WTC11 (cell line): ENCODE data around the gene CFAP299. TPM values are rescaled to one million over a fixed set of nuclear protein-coding genes. Genes with fewer than 3 reads are reported as not detected.

Source experiments
- ATAC-seq: fragments of 200-7000 bp; cut with Tn5 transposase; 2 replicates; pipeline ENCODE4 v1.10.0; 2021; ENCODE audit warnings: mild to moderate bottlenecking, moderate library complexity
- CTCF ChIA-PET: fragments of 300-600 bp; sonication (Branson Sonifier 250); formaldehyde crosslinking; loops from one replicate; lab custom pipeline; 2021; ENCODE audit warnings: antibody characterized with exemption; lab: Charles Lee
- POLR2A ChIA-PET: fragments of 350-600 bp; sonication (Branson Sonifier 250); formaldehyde crosslinking; loops from one replicate; lab custom pipeline; 2021; ENCODE audit warnings: antibody characterized with exemption; lab: Charles Lee
- DNase-seq: peaks from one replicate; pipeline ENCODE4 v3.0.0; 2021; ENCODE audit warnings: low spot score
- H3K27ac Mint-ChIP-seq: 2 replicates; pipeline ENCODE4 v1.8.0; 2021; ENCODE audit warnings: mixed read lengths
- H3K27me3 Mint-ChIP-seq: 2 replicates; pipeline ENCODE4 v1.8.0; 2021; ENCODE audit warnings: low read depth, mild to moderate bottlenecking, moderate library complexity, mixed read lengths
- H3K36me3 Mint-ChIP-seq: 2 replicates; pipeline ENCODE4 v1.8.0; 2021; ENCODE audit warnings: mixed read lengths
- H3K4me1 Mint-ChIP-seq: 2 replicates; pipeline ENCODE4 v1.8.0; 2022; ENCODE audit warnings: mixed read lengths
- H3K4me3 Mint-ChIP-seq: 2 replicates; pipeline ENCODE4 v1.8.0; 2021; ENCODE audit warnings: mild to moderate bottlenecking, moderate library complexity, mixed read lengths
- H3K9me3 Mint-ChIP-seq: 2 replicates; pipeline ENCODE4 v1.8.0; 2021; ENCODE audit warnings: mixed read lengths
- ATF1 ChIP-seq: sonication (generic); formaldehyde crosslinking; IDR thresholded peaks from 2 replicates; pipeline ENCODE4 v1.8.1; 2023; ENCODE audit warnings: mild to moderate bottlenecking, moderate library complexity, missing genetic modification reagents
- E2F1 ChIP-seq: sonication (generic); formaldehyde crosslinking; IDR thresholded peaks from 2 replicates; pipeline ENCODE4 v1.8.0; 2022; ENCODE audit warnings: mild to moderate bottlenecking, missing genetic modification reagents
- FOXP4 ChIP-seq: sonication (generic); formaldehyde crosslinking; IDR thresholded peaks from 2 replicates; pipeline ENCODE4 v1.8.0; 2022; ENCODE audit warnings: mild to moderate bottlenecking, missing genetic modification reagents
- HMGXB4 ChIP-seq: sonication (generic); formaldehyde crosslinking; IDR thresholded peaks from 2 replicates; pipeline ENCODE4 v1.8.1; 2023; ENCODE audit warnings: mild to moderate bottlenecking, moderate library complexity, missing genetic modification reagents
- NR3C1 ChIP-seq: sonication (generic); formaldehyde crosslinking; conservative IDR thresholded peaks from 2 replicates; pipeline ENCODE4 v1.8.1; 2023; ENCODE audit warnings: low read depth, mild to moderate bottlenecking, missing genetic modification reagents
- SMAD4 ChIP-seq: sonication (generic); formaldehyde crosslinking; IDR thresholded peaks from 2 replicates; pipeline ENCODE4 v1.8.0; 2022; ENCODE audit warnings: mild to moderate bottlenecking, missing genetic modification reagents
- SOX15 ChIP-seq: fragments of 250-450 bp; sonication (Bioruptor Pico); IDR thresholded peaks from 2 replicates; pipeline ENCODE4 v1.9.0; 2021; ENCODE audit warnings: mild to moderate bottlenecking
- ZBTB21 ChIP-seq: sonication (generic); formaldehyde crosslinking; IDR thresholded peaks from 2 replicates; pipeline ENCODE4 v1.8.1; 2023; ENCODE audit warnings: mild to moderate bottlenecking, missing genetic modification reagents, borderline replicate concordance
- ZNF281 ChIP-seq: sonication (generic); formaldehyde crosslinking; IDR thresholded peaks from 2 replicates; pipeline ENCODE4 v1.8.0; 2023; ENCODE audit warnings: mild to moderate bottlenecking, missing genetic modification reagents
- ZNF512 ChIP-seq: sonication (generic); formaldehyde crosslinking; IDR thresholded peaks from 2 replicates; pipeline ENCODE4 v1.8.1; 2022; ENCODE audit warnings: missing genetic modification reagents, borderline replicate concordance
- total RNA-seq: library from RNA; stranded (reverse); gene quantifications from 3 replicates; pipeline ENCODE4 v1.2.3, GENCODE V29; 2021
- TF ChIP-seq, protein P1 (sequence below): sonication (generic); formaldehyde crosslinking; IDR thresholded peaks from 2 replicates; pipeline ENCODE4 v1.8.1; 2023; ENCODE audit warnings: mild to moderate bottlenecking, missing genetic modification reagents, borderline replicate concordance
- TF ChIP-seq, protein P2 (sequence below): fragments of 250-450 bp; sonication (Bioruptor Pico); IDR thresholded peaks from 2 replicates; pipeline ENCODE4 v1.9.0; 2021; ENCODE audit warnings: mild to moderate bottlenecking
- TF ChIP-seq, protein P3 (sequence below): sonication (generic); formaldehyde crosslinking; IDR thresholded peaks from 2 replicates; pipeline ENCODE4 v1.8.0; 2023; ENCODE audit warnings: missing genetic modification reagents
- TF ChIP-seq, protein P4 (sequence below): sonication (generic); formaldehyde crosslinking; IDR thresholded peaks from 2 replicates; pipeline ENCODE4 v1.8.1; 2023; ENCODE audit warnings: mild to moderate bottlenecking, missing genetic modification reagents
- TF ChIP-seq, protein P5 (sequence below): fragments of 250-450 bp; sonication (Bioruptor Pico); IDR thresholded peaks from 2 replicates; pipeline ENCODE4 v2.1.2; 2022; ENCODE audit warnings: mild to moderate bottlenecking, moderate library complexity

CFAP299 gene
- total RNA-seq, 1 experiment from 2014 or later: not detected

DNA sequence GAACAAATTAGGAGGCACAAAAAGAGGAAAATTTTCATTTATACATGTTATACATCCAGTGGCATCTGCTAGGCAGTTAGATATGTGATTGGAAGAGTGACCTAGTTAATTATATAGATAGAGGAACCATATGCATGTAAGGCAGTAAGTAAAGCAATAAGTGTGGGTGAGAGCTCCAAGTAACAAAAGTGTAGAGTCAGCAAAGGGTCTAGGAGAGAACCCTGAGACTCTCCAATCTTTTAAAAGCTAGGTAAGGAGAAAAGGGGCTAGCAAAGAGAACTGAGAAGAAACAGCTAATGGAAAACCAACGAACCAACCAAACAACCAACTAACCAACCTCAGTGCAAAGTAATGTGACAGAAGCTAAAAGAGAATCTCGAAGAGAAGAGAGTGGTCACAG is 3.8 kb upstream of the CFAP299 start:
- peaks cover 8% of the 10 kb centered on the region for H3K4me1 Mint-ChIP-seq
- H3K9me3 Mint-ChIP-seq: no peaks in the 10 kb centered on the region
- no peak overlapping the region for H3K27ac Mint-ChIP-seq
- ChIA-PET POLR2A (no interaction called here), CTCF (interaction anchor here (1.0 kb wide), 1 partner anchor 9 kb away, joined by 4 read pairs; no protein-coding TSS in a partner anchor)
- TF ChIP-seq ZNF281 (CRISPR knock-in tag): no peak
- TF ChIP-seq ATF1: no peak
- DNase-seq (no peak), ATAC-seq (no peak)
- H3K27me3 Mint-ChIP-seq: peaks cover 18% of the 10 kb centered on the region
- no peaks in the 10 kb centered on the region for H3K36me3 Mint-ChIP-seq
- H3K4me3 Mint-ChIP-seq: no peak overlapping the region

DNA sequence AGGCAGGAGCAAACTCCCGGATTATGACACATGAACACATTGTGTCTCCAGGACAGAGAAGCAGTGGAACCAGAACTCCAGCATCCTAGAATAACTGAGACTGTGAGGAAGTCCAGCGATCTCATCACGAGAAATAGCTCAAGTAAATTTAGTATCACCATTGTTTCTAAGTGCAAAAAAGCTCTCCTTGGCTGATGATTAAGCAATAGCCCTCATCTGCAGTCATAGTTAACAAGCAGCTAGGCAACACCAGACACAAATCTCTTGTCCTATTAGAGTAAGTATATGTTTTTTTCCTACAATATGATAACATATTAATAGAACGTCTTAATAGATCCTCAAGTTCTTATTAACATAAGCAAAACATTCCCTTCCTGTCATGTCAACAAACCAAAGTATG is 2.4 kb upstream of the CFAP299 start:
- H3K36me3 Mint-ChIP-seq: no peaks in the 10 kb centered on the region
- H3K27ac Mint-ChIP-seq: no peak overlapping the region
- no peak for ATAC-seq
- CTCF ChIA-PET: interaction anchor here (0.6 kb wide), 1 partner anchor 707 kb away, joined by 3 read pairs; no protein-coding TSS in a partner anchor
- TF ChIP-seq HMGXB4 (CRISPR knock-in tag): no peak
- TF ChIP-seq E2F1 (CRISPR knock-in tag): no peak
- TF ChIP-seq, protein P1, sequence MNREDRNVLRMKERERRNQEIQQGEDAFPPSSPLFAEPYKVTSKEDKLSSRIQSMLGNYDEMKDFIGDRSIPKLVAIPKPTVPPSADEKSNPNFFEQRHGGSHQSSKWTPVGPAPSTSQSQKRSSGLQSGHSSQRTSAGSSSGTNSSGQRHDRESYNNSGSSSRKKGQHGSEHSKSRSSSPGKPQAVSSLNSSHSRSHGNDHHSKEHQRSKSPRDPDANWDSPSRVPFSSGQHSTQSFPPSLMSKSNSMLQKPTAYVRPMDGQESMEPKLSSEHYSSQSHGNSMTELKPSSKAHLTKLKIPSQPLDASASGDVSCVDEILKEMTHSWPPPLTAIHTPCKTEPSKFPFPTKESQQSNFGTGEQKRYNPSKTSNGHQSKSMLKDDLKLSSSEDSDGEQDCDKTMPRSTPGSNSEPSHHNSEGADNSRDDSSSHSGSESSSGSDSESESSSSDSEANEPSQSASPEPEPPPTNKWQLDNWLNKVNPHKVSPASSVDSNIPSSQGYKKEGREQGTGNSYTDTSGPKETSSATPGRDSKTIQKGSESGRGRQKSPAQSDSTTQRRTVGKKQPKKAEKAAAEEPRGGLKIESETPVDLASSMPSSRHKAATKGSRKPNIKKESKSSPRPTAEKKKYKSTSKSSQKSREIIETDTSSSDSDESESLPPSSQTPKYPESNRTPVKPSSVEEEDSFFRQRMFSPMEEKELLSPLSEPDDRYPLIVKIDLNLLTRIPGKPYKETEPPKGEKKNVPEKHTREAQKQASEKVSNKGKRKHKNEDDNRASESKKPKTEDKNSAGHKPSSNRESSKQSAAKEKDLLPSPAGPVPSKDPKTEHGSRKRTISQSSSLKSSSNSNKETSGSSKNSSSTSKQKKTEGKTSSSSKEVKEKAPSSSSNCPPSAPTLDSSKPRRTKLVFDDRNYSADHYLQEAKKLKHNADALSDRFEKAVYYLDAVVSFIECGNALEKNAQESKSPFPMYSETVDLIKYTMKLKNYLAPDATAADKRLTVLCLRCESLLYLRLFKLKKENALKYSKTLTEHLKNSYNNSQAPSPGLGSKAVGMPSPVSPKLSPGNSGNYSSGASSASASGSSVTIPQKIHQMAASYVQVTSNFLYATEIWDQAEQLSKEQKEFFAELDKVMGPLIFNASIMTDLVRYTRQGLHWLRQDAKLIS (CRISPR knock-in tag): no peak
- TF ChIP-seq ZBTB21 (CRISPR knock-in tag): no peak
- TF ChIP-seq, protein P2, sequence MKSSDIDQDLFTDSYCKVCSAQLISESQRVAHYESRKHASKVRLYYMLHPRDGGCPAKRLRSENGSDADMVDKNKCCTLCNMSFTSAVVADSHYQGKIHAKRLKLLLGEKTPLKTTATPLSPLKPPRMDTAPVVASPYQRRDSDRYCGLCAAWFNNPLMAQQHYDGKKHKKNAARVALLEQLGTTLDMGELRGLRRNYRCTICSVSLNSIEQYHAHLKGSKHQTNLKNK (CRISPR knock-in tag): no peak
- TF ChIP-seq FOXP4 (CRISPR knock-in tag): no peak
- TF ChIP-seq SMAD4: no peak
- TF ChIP-seq, protein P3, sequence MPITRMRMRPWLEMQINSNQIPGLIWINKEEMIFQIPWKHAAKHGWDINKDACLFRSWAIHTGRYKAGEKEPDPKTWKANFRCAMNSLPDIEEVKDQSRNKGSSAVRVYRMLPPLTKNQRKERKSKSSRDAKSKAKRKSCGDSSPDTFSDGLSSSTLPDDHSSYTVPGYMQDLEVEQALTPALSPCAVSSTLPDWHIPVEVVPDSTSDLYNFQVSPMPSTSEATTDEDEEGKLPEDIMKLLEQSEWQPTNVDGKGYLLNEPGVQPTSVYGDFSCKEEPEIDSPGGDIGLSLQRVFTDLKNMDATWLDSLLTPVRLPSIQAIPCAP (CRISPR knock-in tag): no peak
- TF ChIP-seq, protein P4, sequence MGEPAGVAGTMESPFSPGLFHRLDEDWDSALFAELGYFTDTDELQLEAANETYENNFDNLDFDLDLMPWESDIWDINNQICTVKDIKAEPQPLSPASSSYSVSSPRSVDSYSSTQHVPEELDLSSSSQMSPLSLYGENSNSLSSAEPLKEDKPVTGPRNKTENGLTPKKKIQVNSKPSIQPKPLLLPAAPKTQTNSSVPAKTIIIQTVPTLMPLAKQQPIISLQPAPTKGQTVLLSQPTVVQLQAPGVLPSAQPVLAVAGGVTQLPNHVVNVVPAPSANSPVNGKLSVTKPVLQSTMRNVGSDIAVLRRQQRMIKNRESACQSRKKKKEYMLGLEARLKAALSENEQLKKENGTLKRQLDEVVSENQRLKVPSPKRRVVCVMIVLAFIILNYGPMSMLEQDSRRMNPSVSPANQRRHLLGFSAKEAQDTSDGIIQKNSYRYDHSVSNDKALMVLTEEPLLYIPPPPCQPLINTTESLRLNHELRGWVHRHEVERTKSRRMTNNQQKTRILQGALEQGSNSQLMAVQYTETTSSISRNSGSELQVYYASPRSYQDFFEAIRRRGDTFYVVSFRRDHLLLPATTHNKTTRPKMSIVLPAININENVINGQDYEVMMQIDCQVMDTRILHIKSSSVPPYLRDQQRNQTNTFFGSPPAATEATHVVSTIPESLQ (CRISPR knock-in tag): no peak
- TF ChIP-seq, protein P5, sequence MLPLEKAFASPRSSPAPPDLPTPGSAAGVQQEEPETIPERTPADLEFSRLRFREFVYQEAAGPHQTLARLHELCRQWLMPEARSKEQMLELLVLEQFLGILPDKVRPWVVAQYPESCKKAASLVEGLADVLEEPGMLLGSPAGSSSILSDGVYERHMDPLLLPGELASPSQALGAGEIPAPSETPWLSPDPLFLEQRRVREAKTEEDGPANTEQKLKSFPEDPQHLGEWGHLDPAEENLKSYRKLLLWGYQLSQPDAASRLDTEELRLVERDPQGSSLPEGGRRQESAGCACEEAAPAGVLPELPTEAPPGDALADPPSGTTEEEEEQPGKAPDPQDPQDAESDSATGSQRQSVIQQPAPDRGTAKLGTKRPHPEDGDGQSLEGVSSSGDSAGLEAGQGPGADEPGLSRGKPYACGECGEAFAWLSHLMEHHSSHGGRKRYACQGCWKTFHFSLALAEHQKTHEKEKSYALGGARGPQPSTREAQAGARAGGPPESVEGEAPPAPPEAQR (CRISPR knock-in tag): no peak
- TF ChIP-seq ZNF512 (CRISPR knock-in tag): no peak
- no peak for TF ChIP-seq NR3C1 (CRISPR knock-in tag)
- no peak for TF ChIP-seq SOX15 (CRISPR knock-in tag)
- TF ChIP-seq, all 79 proteins: peak for 0
- Mint-ChIP-seq H3K9me3 (no peaks in the 10 kb centered on the region), H3K4me3 (no peak overlapping the region), H3K27me3 (peaks cover 22% of the 10 kb centered on the region), H3K4me1 (peaks cover 8% of the 10 kb centered on the region)
- DNase-seq: no peak
- POLR2A ChIA-PET: no interaction called here
